HTERT RPE-1 (cell line): Measurements from ENCODE around the gene DNASE1L1.

Experiments
- in situ Hi-C: fragments of 300-500 bp; cut with MboI; formaldehyde crosslinking; loops from 4 replicates; pipeline ENCODE4 v1.14.3; 2020; ENCODE audit warnings: low sequenced_read_pairs

DNASE1L1 gene

DNA sequence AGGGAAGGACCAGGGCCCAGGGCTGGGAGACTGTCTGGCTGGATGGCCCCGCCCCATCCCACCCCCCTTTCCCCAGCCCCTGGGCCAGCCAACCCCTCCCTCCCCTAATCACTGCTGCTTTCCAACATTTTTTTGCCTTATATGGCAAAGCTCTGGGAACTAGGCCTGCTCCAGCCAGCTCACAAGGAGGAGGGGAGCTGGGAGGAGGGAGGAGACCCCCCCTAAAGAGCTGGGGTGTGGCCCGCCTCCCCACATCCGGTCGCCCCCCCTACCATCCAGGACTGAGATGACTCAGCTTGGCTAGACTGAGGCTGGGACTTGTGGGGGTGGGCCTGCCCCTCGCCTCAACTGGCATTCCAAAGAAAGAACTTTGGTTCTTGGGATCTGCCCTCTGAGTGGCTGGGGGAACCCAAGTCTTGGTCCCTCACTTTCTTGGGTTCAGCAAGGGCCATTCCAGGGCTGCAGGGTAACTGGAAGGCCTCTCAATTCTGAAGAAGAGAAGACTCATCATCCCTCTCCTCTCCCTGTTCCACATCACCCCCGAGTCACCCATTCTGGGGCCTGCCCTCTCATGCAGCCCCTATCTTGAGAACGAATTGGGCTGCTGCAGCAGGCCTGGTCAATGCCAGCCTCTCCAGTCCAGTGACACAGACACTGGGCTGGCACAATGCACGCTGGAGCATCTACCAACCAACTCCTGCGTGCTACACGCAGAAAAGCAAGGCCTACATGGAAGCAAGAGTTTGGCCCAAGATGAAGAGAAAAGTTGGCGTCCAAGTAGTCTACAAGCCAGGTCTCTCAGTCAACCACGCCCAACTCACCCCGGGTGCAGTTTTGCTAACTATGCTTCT lies 39.4 kb downstream of the DNASE1L1 start:
- in situ Hi-C loops: no loop called here

DNA sequence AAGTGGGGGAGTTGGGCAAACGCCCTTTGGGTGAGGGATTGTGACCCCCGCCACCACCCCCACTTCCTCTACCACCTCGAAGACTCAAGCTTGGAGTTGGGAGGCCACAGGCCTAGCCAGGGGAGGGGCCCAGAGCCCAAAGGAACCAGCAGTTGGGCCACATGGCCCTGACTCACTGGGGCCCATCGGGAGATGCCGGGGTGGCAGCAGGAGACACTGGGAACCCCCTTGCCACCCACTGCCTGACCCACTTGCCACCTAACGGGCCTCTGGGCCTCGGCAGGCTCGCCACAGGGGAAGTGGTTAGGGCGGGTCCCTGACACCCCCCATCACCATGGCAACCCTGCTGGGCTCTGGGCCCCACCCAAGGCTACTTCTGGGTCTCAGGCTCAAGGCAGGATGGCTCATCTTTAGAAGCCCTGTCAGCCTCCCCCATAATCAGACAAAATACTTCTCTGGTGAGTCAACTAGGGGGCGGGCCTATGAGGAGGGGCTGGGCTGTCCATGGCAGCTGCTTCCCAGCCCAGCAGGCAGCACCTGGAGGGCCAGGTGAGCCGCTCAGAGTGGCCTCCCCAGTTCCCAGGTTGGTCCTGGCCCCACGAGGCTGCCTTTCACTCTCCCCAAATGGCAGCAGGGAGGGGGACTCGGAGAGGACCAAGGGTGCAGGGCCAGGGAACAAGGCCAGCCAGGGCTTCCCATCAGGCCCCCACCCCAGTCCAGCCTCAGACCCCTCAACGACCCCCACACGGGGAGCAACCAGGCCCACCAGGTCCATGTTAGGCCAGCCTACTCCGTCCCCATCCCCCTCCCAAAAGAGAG lies 40.2 kb downstream of the DNASE1L1 start:
- in situ Hi-C loops: no loop called here

DNA sequence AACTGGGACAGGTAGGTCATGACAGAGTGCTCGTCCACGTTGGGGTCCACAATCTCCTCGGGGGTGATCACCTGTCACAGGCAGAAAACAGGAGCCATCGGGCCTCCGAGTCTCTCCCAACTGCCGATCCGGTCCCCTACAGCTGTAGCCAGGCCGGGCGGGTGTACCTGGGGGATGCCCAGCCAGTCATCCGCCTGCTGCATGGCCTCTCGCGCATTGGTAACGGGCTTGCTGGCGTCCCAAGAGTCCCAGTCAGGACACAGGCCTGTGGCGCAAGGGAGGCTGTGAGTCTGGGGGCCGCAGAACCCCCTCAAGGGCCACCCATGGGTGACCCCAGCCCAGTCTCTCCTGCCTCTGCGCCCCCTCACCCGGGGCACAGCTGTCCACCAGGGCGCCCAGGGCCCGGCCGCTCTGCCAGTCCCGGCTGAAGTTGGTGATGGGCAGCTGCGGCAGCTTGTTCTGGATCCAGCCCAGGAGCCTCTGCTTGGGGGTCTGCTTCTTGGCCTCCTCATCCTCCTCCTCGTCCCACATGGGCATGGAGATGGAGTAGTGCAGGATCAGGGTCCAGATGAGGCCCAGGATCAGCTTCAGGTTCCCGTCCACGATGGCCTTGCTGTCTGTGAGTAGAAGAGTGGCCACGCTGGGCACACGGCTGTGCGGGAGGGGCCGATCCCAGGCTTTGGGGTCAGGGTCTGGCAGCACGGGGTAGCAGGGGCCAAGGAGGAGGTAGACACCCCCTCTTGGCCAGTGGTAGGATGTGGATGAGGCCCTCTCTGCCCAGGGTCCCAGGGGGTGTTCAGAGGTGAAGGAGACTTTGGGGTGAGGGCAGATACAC lies 41.4 kb downstream of the DNASE1L1 start:
- in situ Hi-C loops: no loop called here

DNA sequence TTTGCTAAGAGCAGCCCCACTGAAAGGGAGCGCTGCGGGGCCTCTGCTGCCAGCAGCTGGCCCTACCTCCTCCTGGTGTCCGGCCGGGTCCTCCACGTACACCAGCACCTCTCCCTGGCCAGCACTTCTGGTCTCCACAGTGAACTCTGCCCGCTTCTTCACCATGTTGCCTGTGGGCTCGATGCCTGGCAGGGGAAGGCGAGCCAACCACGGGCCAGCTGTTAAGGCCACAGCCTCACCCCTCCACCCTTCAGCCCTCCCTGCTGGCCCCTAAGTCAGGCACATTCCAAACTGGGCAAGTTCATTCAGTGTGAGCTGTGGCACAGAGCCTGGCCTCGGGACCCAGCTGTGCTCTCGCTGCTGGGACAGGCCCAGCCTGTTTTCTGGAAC lies 42.4 kb downstream of the DNASE1L1 start:
- in situ Hi-C loops: no loop called here

DNA sequence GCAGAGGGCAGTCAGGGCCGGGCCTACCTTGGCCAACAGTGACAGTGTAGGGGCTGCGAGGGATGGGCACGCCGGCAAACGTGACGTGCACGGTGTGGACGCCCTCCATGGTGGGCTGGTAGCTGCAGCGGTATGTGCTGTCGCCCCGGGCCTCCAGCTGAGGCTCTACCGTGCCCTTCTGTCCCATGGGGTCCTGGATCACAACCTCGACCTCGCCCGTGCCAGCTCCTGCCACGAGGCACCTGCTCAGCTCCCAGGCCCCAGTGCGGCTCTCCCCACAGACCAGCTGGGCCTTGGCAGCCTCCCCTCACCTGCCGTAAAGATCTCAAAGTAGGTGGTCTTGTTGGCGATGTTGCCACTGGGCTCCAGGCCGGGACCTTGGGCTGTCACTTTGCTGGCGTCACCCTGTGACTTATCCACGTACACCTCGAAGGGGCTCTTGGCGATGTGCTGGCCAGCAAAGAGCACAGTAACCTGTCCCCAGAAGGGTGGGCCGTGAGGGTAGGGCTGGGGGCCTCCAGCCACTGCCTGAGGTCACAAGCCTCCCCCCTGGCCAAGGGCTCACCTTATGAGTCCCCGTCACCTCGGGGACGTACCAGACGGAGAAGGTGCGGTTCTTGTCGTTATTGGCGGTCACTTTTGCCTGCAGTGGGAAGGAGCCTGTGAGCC lies 42.9 kb downstream of the DNASE1L1 start:
- in situ Hi-C loops: no loop called here

DNA sequence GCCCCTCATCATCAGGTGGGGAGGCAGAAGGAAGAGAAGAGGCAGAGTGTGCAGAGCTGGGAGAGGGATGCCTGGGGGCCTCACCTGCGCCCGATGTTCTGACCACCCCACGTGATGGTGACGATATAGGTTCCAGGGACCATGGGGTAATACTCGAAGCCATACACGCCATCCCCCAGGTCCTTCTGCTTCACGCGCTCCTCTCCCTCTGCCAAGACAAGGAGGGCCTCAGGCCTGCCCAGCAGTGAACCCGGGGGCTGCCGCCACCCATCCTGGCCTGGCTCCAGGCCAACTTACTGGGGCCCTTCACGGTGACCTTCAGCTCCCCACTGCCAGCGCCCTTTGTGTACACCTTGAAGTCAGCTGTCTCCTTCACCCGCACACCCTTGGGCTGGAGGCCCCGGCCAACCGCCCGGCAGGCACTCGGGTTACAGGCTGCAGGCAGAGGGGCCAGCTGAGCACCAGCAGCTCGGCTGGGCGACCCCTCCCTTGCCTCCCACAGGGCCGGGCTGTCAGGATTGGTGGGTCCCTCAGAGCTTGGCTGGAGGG lies 43.9 kb downstream of the DNASE1L1 start:
- in situ Hi-C loops: no loop called here

DNA sequence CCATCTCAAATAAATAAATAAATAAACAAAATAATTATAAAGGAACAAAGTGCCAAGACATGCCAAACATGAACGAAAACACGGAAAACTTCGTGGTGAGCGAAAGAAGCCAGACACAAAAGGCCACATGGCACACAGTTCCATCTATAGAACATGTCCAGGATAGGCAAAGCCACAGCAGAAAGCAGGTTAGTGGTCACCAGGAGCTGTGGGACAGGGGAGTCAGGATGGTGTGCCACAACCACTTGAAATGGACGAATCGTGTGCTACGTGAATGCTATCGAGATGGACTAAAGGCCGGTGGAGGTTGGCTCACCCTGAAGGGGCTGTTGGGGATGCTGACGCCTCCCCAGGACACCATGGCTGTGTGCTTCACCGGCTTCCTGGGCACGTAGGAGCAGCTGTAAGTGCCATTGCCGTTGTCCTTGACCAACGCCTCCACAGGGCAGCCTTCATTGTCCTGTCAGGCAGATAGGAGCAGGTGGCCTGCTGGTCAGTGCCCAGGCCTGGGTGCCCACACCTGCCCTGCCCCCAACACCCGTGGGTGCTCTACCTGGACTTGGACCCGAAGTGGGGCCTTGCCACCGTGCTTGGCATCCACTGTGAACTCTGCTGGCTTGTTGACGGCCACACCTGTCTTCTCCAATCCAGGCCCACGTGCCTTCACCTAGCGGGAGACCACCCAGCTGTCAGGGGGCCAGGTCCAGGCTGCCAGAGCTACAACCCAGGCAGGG lies 45.2 kb downstream of the DNASE1L1 start:
- in situ Hi-C loops: no loop called here

DNA sequence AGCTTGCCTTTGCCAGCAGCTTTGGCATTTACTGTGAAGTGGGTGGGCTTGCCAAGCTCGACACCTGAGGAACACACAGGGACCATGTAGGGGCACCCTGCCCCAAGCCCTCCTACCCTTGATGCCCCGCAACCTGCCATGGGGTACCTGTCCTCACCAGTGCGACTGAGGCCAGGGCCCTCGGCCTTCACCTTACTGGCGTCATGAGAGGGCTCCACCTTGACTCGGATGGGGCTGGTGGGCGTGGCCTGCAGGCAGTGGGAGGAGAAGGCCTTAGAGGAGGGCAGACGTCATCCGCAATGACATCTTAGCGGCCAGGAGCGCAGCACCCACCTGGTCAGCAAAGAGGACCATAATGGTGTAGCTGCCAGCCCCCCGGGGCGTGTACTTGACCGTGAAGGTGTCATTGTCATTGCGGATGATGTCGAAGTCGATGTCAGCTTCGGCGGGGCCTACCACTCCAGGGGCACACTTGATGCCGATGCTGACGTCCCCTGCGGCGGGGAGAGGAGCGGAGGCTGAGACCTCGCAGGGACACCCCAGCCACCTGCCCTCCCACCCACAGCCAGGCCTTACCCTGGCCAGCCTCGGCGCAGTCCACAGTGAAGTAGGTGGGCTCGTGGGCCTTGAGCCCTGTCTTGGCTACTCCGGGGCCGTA lies 46.8 kb downstream of the DNASE1L1 start:
- in situ Hi-C loops: no loop called here

DNA sequence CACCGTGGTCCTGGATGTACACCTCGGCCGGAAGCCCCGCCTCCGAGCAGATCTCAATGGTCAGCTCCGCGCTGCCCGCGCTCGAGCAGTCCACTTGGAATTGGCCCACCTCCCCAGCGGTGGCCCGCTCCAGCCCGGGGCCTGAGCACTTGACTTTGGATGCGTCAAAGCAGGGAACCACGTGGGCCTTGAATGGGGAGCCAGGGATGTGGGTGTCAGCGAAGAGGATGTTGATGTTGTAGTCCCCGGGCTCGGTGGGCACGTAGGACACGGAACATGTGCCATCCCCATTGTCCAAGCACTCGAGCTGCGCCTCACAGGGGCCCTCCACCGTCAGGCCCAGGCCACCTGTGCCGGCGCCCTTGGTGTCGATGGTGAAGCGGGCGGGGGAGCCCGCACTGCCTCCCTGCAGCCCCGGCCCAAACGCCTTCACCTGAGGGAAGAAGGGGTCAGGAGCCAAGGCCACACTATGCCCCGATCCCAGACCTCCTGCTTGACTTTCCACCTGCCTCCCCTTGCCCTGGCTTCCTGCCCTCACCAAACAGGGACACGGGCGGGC lies 48.8 kb downstream of the DNASE1L1 start:
- in situ Hi-C loops: no loop called here

DNA sequence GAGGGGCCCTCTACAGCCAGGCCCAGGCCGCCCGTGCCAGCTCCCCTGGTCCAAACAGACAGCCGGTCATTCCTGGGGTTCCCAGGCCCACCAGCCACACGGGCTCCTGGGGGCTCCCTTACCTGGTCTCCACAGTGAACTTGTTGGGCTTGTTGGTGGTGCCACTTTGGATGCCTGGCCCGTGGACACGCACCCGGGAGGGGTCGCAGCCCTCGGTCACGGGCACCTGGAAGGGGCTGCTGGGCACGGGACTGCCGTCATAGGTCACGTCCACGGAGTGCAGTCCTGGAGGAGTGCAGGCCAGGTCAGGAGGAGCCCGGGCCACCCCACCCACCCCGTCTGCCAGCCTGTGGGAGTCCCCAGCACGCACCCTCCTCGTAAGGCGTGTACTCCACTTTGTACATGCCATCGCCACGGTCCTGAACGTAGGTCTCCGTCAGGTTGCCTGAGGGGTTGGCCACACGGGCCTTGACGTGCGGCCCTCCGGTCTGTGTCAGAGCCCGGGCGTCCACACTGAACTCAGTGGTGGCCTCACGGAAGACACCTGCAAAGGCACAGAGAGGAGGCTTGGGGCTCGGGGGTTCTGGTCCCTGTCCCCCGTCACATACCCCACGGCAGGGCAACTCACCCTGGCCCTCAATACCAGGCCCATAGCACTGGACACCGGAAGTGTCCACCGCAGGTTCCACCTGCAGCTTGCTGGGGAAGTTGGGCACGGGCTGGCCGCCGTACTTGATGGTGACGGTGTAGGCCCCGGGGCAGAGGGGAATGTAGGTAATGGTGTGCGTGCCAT lies 49.5 kb downstream of the DNASE1L1 start:
- in situ Hi-C loops: no loop called here

DNA sequence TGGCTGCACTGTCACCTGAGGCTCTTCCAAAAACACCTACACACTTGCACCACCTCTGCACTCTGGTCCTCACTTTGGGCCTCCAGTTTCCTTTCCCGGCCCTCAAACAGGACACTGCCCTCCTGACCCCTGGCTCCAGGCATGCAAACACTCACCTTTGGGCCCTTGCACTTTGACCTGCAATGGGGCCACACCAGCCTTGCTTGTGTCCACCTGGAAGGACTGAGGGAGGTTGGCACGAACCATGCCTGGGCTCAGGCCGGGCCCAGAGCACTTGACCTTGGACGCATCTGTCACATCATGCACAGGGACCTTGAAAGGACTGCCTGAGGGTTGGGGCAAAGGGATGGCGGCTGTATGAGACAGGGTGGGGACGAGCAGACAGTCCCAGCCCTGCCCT lies 50.2 kb downstream of the DNASE1L1 start:
- in situ Hi-C loops: no loop called here

DNA sequence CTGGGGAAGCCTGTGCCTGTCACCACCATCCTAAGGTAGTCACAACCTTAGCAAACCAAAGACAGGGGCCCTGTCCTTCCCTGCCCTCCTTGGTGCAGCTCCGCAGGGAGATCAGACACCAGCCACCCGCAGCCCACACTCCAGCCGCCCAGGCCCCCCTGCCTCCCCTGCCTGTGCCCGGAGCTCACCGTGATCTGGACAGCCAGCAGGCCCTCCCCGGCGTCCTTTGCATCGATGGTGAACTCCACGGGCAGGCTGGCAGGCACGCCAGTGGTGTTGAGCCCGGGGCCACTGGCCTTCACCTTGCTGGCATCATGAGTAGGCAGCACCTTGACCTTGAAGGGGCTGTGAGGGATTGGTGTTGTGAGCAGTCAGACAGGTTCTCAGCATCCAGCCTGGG lies 51.0 kb downstream of the DNASE1L1 start:
- in situ Hi-C loops: no loop called here

DNA sequence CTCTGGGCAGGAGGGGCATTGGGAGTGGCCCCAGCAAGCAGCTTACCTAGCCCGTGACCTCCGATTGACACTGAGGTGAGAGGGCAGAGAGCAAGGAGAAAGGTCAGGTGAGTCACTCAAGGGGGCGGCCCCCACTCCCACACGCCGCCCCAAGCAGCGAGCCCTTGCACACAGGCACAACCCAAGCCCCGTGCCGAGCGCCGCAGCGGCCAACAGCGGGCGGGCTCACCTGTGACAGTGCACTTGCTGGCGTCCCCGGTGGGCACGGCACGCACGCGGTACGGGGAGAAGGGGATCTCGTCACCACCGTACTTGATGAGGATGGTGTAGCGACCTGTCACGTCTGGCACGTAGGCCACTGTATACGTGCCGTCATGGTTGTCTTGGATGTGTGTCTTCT lies 51.8 kb downstream of the DNASE1L1 start:
- in situ Hi-C loops: no loop called here

DNA sequence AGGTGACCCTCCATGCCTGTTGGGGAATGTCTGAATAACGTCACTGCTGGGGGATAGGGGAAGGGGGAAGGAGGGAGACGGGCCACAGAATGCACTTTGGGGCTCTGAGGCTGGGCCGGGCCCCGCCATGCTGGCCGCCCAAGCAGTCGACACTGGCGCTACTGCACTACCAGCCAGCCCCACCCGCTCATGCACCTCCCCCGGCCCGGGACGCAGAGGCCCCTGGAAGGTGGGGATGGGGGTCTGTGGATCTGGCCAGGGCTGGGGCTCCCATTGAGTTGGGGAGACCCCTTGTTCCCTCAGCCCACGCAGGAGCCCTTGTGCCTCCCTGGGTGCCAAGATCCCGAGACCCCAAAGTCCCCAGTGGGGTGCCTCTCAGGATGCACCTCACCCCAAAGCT lies 52.5 kb downstream of the DNASE1L1 start:
- in situ Hi-C loops: no loop called here

DNA sequence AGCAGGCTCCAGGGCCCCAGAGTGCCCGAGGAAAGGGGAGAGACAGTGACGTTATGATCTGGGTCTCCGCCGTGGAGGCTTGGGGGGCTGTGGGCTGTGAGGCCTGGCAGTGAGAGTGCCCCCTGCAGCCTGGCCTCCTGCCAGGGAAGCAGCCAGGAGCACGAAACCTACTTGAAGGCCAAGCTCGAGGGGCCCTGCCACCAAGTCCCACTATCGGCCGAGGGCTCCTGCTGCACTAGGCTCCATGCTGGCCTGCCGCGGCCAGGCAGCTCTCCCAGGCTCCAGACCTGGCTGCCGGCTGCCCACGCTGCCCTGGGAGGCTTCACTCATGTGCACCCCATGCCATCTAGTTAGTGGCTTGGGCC lies 53.3 kb downstream of the DNASE1L1 start:
- in situ Hi-C loops: no loop called here

DNA sequence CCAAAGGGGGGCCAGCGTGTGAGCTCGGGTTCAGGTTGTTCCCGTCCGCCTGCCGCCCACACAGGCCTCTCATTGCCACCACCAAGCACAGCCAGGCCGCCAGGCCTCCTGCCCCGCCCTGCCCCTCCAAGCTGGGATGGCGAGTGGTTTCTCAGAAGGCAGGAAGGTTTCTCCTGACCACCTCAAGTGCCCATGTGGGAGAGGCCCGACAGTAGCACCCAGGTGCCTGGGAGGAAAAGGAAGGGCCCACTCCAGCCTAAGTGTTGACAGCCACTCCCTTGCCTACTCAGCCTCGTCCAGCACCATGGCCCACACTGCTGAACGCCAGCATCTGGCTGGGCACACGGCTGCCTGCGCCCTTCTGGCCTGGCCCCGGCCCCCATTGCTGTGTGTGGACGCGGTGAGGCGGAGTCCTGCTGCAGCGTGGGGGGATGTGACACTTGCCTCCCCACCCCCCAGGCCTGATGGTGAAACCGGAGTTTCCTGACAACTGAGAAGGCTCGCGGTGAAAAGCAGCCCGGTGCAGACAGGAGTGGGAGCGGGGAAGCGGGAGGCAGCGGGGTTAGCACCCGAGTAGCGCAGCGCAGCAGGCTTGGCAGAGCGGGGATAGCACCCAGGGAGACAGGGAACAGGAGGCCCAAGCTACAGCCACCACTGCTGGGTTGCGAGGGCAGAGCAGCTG lies 53.8 kb downstream of the DNASE1L1 start:
- in situ Hi-C loops: no loop called here

DNA sequence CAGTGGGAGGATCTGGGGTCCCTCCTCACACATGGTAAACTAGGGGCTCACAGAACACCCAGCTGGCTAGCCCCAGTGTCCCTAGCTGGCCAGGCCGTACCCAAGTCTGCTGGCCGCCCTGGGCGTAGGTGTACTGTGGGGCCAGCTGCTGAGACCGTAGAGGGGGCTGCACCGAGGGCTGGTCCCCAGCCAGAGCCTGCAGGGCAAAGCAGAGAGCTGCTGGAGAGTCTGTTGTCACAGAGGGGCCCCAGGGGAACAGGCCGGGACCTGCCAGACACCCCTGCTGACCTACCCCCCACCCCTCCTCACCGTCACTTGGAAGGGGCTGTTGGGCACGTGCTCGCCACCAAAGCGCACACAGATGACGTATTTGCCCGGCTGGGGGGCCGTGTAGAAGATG lies 54.5 kb downstream of the DNASE1L1 start:
- in situ Hi-C loops: no loop called here

DNA sequence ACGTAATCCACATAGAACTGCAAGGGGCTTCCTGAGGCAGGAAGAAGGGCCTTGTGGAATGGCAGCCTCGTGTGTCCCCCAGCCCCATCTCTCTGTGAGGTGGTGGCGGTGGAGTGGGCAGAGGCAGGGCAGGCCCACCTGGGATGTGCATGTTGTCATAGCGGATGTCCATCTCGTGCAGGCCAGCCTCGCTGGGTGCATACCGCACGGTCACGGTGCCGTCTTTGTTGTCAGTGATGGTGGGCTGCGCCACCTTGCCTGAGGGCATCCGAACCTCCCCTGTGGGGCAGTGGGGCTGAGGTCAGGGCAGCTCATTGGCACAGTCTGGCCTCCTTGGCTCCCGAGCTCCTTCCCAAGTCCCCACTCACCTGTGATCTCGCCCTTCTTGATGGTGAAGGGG lies 55.0 kb downstream of the DNASE1L1 start:
- in situ Hi-C loops: no loop called here
